MCF 10A (cell line): ENCODE data around the gene EXD3. TPM values are rescaled to one million over a fixed set of nuclear protein-coding genes. Genes with fewer than 3 reads are reported as not detected.

Source experiments
- BruUV-seq: library from RNA; stranded (reverse); fragments of 400-500 nt; replicated peaks from 2 replicates; lab custom pipeline; 2021; lab: Mats Ljungman, UMichigan
- CTCF ChIA-PET: fragments of 300-600 bp; sonication (Branson Sonifier 250); formaldehyde crosslinking; extraction: SDS; loops from one replicate; lab custom pipeline; 2021; ENCODE audit warnings: antibody characterized with exemption, inconsistent platforms; lab: Yijun Ruan, JAX
- POLR2A ChIA-PET: fragments of 300-600, 350-650 bp; sonication (Branson Sonifier 250); formaldehyde crosslinking; extraction: SDS; loops from one replicate; lab custom pipeline; 2020; ENCODE audit warnings: antibody characterized with exemption, inconsistent platforms; lab: Yijun Ruan, JAX
- DNase-seq: peaks from one replicate; pipeline ENCODE4 v3.0.0-alpha.2; 2018; ENCODE audit not compliant: unreplicated experiment
- H3K27ac Mint-ChIP-seq: one replicate; pipeline ENCODE4 v1.8.0; 2022; ENCODE audit warnings: mild to moderate bottlenecking, low read depth, mixed read lengths; ENCODE audit not compliant: unreplicated experiment
- H3K27me3 Mint-ChIP-seq: one replicate; pipeline ENCODE4 v1.8.0; 2022; ENCODE audit warnings: mixed read lengths; ENCODE audit not compliant: insufficient read depth, unreplicated experiment
- H3K36me3 Mint-ChIP-seq: one replicate; pipeline ENCODE4 v1.8.0; 2022; ENCODE audit warnings: mild to moderate bottlenecking, moderate library complexity, mixed read lengths; ENCODE audit not compliant: insufficient read depth, unreplicated experiment
- H3K4me1 Mint-ChIP-seq: one replicate; pipeline ENCODE4 v1.8.0; 2022; ENCODE audit warnings: mixed read lengths; ENCODE audit not compliant: insufficient read depth, unreplicated experiment
- H3K4me3 Mint-ChIP-seq: one replicate; pipeline ENCODE4 v1.8.0; 2022; ENCODE audit warnings: mild to moderate bottlenecking, moderate library complexity, mixed read lengths; ENCODE audit not compliant: unreplicated experiment
- H3K9me3 Mint-ChIP-seq: one replicate; pipeline ENCODE4 v1.8.0; 2022; ENCODE audit warnings: mixed read lengths; ENCODE audit not compliant: unreplicated experiment
- intact Hi-C: fragments of 100-400 bp; cut with micrococcal nuclease; formaldehyde crosslinking; loops from 2 replicates; pipeline ENCODE4 v1.14.1; 2022
- total RNA-seq: library from RNA; stranded (reverse); gene quantifications from 2 replicates; pipeline ENCODE4 v1.2.3, GENCODE V29; 2022
- TF ChIP-seq, protein P1 (sequence below): fragments of 200-600 bp; IDR thresholded peaks from one replicate; pipeline ENCODE4 v1.8.0; 2022; ENCODE audit warnings: antibody characterized with exemption, mild to moderate bottlenecking; ENCODE audit not compliant: unreplicated experiment

EXD3 gene
- total RNA-seq, 1 experiment from 2014 or later, result 17.1 TPM

- CTCF ChIA-PET, result interaction anchor here (0.5 to 5.4 kb wide), 14 partner anchors 8 to 195 kb away, joined by 3 to 36 read pairs (median 4); partner anchors contain the start of genes EHMT1, EXD3 and NOXA1
- no peak overlapping the region for H3K4me3 Mint-ChIP-seq
- peaks cover 11% of the 10 kb centered on the region for H3K4me1 Mint-ChIP-seq
- peak; percentile 89 for DNase-seq
- POLR2A ChIA-PET, result interaction anchor here (0.7 to 3.0 kb wide), 7 partner anchors 14 to 243 kb away, joined by 3 to 17 read pairs (median 4); partner anchors contain the start of genes EXD3, NOXA1, NSMF and PNPLA7
- no peaks in the 10 kb centered on the region for H3K27me3 Mint-ChIP-seq
- H3K27ac Mint-ChIP-seq, result peak overlapping the region; percentile 36
- no TSS peak for BruUV-seq
- intact Hi-C loops, result loop anchor here (1.0 to 10.0 kb wide), 4 partner anchors 21 to 158 kb away; no protein-coding TSS in a partner anchor
- H3K9me3 Mint-ChIP-seq, result no peaks in the 10 kb centered on the region
- H3K36me3 Mint-ChIP-seq, result no peaks in the 10 kb centered on the region
- TF ChIP-seq, protein P1, sequence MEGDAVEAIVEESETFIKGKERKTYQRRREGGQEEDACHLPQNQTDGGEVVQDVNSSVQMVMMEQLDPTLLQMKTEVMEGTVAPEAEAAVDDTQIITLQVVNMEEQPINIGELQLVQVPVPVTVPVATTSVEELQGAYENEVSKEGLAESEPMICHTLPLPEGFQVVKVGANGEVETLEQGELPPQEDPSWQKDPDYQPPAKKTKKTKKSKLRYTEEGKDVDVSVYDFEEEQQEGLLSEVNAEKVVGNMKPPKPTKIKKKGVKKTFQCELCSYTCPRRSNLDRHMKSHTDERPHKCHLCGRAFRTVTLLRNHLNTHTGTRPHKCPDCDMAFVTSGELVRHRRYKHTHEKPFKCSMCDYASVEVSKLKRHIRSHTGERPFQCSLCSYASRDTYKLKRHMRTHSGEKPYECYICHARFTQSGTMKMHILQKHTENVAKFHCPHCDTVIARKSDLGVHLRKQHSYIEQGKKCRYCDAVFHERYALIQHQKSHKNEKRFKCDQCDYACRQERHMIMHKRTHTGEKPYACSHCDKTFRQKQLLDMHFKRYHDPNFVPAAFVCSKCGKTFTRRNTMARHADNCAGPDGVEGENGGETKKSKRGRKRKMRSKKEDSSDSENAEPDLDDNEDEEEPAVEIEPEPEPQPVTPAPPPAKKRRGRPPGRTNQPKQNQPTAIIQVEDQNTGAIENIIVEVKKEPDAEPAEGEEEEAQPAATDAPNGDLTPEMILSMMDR, result peak; percentile 88
These were observed 22.4 kb upstream of the EXD3 start for GRCh38 chr9:137445275-137445807.

DNA sequence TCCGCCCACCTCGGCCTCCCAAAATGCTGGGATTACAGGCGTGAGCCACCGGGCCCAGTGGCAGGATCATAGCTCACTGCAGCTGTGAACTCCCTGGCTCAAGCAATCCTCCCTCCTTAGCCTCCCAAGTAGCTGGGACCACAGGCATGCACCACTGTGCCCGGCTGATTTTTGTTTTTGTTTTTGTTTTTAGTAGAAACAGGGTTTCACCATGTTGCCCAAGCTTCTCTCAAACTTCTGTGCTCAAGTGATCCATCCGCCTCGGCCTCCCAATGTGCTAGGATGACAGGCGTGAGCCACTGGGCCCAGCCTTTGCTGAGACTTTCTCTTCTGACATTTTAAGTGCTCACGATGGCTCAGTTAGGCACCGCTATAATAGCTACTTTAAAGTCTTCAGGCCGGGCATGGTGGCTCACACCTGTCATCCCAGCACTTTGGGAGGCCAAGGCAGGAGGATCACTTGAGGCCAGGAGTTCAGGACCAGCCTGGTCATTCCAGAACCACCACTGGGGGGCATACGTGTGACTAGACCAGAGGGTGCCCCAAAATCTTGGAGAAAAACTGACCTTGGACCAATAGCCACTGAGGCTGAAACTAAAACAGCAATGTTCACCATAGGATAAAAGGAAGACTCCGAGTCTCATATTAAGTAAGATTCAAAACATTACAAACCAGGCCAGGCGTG is 21.3 kb upstream of the EXD3 start:
- ChIA-PET CTCF (interaction anchor here (0.7 to 5.4 kb wide), 8 partner anchors 15 to 237 kb away, joined by 3 to 36 read pairs (median 5); partner anchors contain the start of genes EXD3 and NOXA1), POLR2A (interaction anchor here (0.6 to 3.7 kb wide), 6 partner anchors 11 to 82 kb away, joined by 3 to 17 read pairs (median 5); partner anchors contain the start of genes EXD3, NOXA1 and NSMF)
- peaks cover 11% of the 10 kb centered on the region for H3K4me1 Mint-ChIP-seq
- no peaks in the 10 kb centered on the region for H3K9me3 Mint-ChIP-seq
- H3K36me3 Mint-ChIP-seq, result no peaks in the 10 kb centered on the region
- no peak overlapping the region for H3K4me3 Mint-ChIP-seq
- no peak overlapping the region for H3K27ac Mint-ChIP-seq
- H3K27me3 Mint-ChIP-seq, result no peaks in the 10 kb centered on the region
- no TSS peak for BruUV-seq
- TF ChIP-seq, protein P1, result no peak
- DNase-seq, result no peak
- intact Hi-C loops, result loop anchor here (2.0 to 10.0 kb wide), 2 partner anchors 81 to 149 kb away; no protein-coding TSS in a partner anchor

DNA sequence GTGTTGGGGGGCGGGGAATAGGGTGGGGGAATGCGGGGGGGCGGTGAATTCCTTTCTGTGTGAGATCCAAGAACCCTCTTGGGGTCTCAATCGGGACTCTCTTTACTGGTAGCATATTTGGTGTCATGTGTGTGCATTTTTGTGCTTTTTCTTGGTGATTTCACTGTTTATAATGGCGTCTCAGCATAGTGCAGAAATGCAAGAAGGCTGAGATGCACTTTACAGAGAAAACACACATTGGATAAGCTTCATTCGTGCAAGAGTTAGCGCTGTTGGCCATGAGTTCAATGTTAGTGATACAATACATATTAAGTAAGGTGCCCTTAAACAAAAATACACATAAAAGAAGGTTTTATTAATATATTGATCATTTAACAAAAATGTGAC is 19.0 kb upstream of the EXD3 start:
- Mint-ChIP-seq H3K4me3 (peak overlapping the region; percentile 52), H3K4me1 (peaks cover 11% of the 10 kb centered on the region), H3K9me3 (no peaks in the 10 kb centered on the region), H3K27ac (no peak overlapping the region), H3K36me3 (no peaks in the 10 kb centered on the region), H3K27me3 (no peaks in the 10 kb centered on the region)
- TF ChIP-seq, protein P1, result no peak
- POLR2A ChIA-PET, result interaction anchor here (1.2 to 3.7 kb wide), 5 partner anchors 9 to 29 kb away, joined by 6 to 14 read pairs (median 8); partner anchors contain the start of genes EXD3, NOXA1 and NSMF
- BruUV-seq, result no TSS peak
- no peak for DNase-seq
- CTCF ChIA-PET, result interaction anchor here (0.9 to 5.4 kb wide), 2 partner anchors 10 to 19 kb away, joined by 4 to 36 read pairs; partner anchors contain the start of genes EXD3 and NOXA1
- intact Hi-C loops, result loop anchor here (10.0 kb wide), 1 partner anchor 83 kb away; no protein-coding TSS in a partner anchor
